CD14-positive monocyte (primary cell): ENCODE measurements around the gene BECN2. TPM values are rescaled to one million over a fixed set of nuclear protein-coding genes. Genes with fewer than 3 reads are reported as not detected.

Experiments
- DNase-seq, 3 donors: peaks; one replicate each; pipeline ENCODE4 v3.0.0-alpha.2; 2011 to 2022
- H2AFZ ChIP-seq: 2 replicates; pipeline ENCODE4 v1.6.0; 2012; ENCODE audit warnings: mild to moderate bottlenecking, low read depth, low read length, inconsistent platforms; ENCODE audit not compliant: insufficient read depth, poor library complexity, severe bottlenecking
- H3K27ac ChIP-seq, 2 donors: 1 replicate in 1 of 2; 2 replicates in 1 of 2; pipeline ENCODE4 v1.5.1; 2012 to 2013; ENCODE audit warnings: low read length in 2 of 2, control low read depth in 1 of 2, inconsistent platforms in 1 of 2, low read depth in 1 of 2, mild to moderate bottlenecking in 1 of 2
- H3K27me3 ChIP-seq, 2 donors: one replicate each; pipeline versions ENCODE4 v1.6.0 to v1.6.1; 2011 to 2013; ENCODE audit warnings: low read length in 2 of 2; ENCODE audit not compliant: control insufficient read depth in 2 of 2, insufficient read depth in 2 of 2
- H3K36me3 ChIP-seq, 2 donors: replicated peaks in 1 of 2; 1 replicate in 1 of 2; 2 replicates in 1 of 2; pipeline versions ENCODE4 v1.5.1 to v1.6.1; 2012 to 2013; ENCODE audit warnings: low read length in 2 of 2, control low read depth in 1 of 2, inconsistent platforms in 1 of 2, mild to moderate bottlenecking in 1 of 2; ENCODE audit not compliant: insufficient read depth in 2 of 2, control insufficient read depth in 1 of 2
- H3K4me1 ChIP-seq, 2 donors: 1 replicate in 1 of 2; 2 replicates in 1 of 2; pipeline versions ENCODE4 v1.5.1 to v1.6.1; 2012 to 2013; ENCODE audit warnings: low read length in 2 of 2, control low read depth in 1 of 2, inconsistent platforms in 1 of 2, mild to moderate bottlenecking in 1 of 2, moderate library complexity in 1 of 2; ENCODE audit not compliant: insufficient read depth in 2 of 2, control insufficient read depth in 1 of 2
- H3K4me2 ChIP-seq: replicated peaks from 2 replicates; pipeline ENCODE3; 2012; ENCODE audit warnings: low read length, moderate library complexity, mild to moderate bottlenecking; ENCODE audit not compliant: poor library complexity, severe bottlenecking; ENCODE audit errors: extremely low read depth
- H3K4me3 ChIP-seq, 3 experiments: fragments of 200-600 bp in 1 of 3; sonication (generic) in 1 of 3; replicated peaks in 1 of 3; 1 replicate in 2 of 3; 2 replicates in 1 of 3; pipeline ENCODE4 v1.5.1; 2011 to 2013; ENCODE audit warnings: low read length in 3 of 3, mild to moderate bottlenecking in 3 of 3, control low read depth in 2 of 3, low read depth in 2 of 3, inconsistent platforms in 1 of 3, moderate library complexity in 1 of 3
- H3K79me2 ChIP-seq: 2 replicates; pipeline ENCODE4 v1.6.0; 2012; ENCODE audit warnings: mild to moderate bottlenecking, control low read depth, inconsistent platforms, low read length, moderate library complexity; ENCODE audit not compliant: insufficient read depth
- H3K9ac ChIP-seq: 2 replicates; pipeline ENCODE4 v1.6.0; 2017; ENCODE audit warnings: low read length, mild to moderate bottlenecking; ENCODE audit not compliant: insufficient read depth, poor library complexity, severe bottlenecking
- H3K9me3 ChIP-seq, 2 donors: replicated peaks in 1 of 2; 1 replicate in 1 of 2; 2 replicates in 1 of 2; pipeline versions ENCODE4 v1.5.1 to v1.6.1; 2012 to 2013; ENCODE audit warnings: low read length in 2 of 2, control low read depth in 1 of 2; ENCODE audit not compliant: control insufficient read depth in 1 of 2, insufficient read depth in 1 of 2
- H4K20me1 ChIP-seq: 2 replicates; pipeline ENCODE4 v1.6.0; 2012; ENCODE audit warnings: mild to moderate bottlenecking, low read length, control low read depth, moderate library complexity; ENCODE audit not compliant: insufficient read depth
- H3K27ac Mint-ChIP-seq, 7 donors: one replicate each; pipeline ENCODE4 v1.8.0; 2020; ENCODE audit warnings: mild to moderate bottlenecking in 7 of 7, mixed read lengths in 7 of 7, moderate library complexity in 6 of 7, inconsistent platforms in 2 of 7
- H3K27me3 Mint-ChIP-seq, 3 donors: one replicate each; pipeline ENCODE4 v1.8.0; 2021 to 2022; ENCODE audit warnings: low read depth in 3 of 3, mild to moderate bottlenecking in 3 of 3, mixed read lengths in 3 of 3, moderate library complexity in 3 of 3, inconsistent platforms in 1 of 3
- H3K36me3 Mint-ChIP-seq, 2 donors: one replicate each; pipeline ENCODE4 v1.8.0; 2020; ENCODE audit warnings: mixed read lengths in 2 of 2, inconsistent platforms in 1 of 2, mild to moderate bottlenecking in 1 of 2
- H3K4me1 Mint-ChIP-seq: one replicate; pipeline ENCODE4 v1.8.0; 2020; ENCODE audit warnings: mild to moderate bottlenecking, mixed read lengths
- H3K4me3 Mint-ChIP-seq, 2 donors: one replicate each; pipeline ENCODE4 v1.8.0; 2020; ENCODE audit warnings: mild to moderate bottlenecking in 2 of 2, mixed read lengths in 2 of 2, moderate library complexity in 1 of 2
- H3K9me3 Mint-ChIP-seq, 7 donors: one replicate each; pipeline ENCODE4 v1.8.0; 2020 to 2022; ENCODE audit warnings: mixed read lengths in 7 of 7, mild to moderate bottlenecking in 6 of 7, moderate library complexity in 6 of 7, inconsistent platforms in 2 of 7
- CTCF ChIP-seq: fragments of 200-600 bp; IDR thresholded peaks from one replicate; pipeline ENCODE4 v1.8.0; 2022; ENCODE audit warnings: antibody characterized with exemption, mild to moderate bottlenecking
- WGBS: methylation state at CpG from one replicate; pipeline ENCODE4 v1.1.5; 2013; ENCODE audit warnings: missing lambda C conversion rate; ENCODE audit not compliant: insufficient coverage; 5-methylcytosine and 5-hydroxymethylcytosine counted together
- intact Hi-C, 2 donors: fragments of 100-400 bp; cut with micrococcal nuclease; formaldehyde crosslinking; loops; one replicate each; pipeline versions ENCODE4 v1.15.0 to v1.15.1; 2023
- polyA plus RNA-seq, 3 donors: library from polyadenylated mRNA; depleted of rRNA in 1 of 3; unstranded in 2 of 3; stranded (reverse) in 1 of 3; fragments of 300-500 nt in 2 of 3; fragments of >200 nt in 1 of 3; fragmentation: Illumina TruSeq in 2 of 3; gene quantifications; 1 replicate in 2 of 3; 2 replicates in 1 of 3; pipeline ENCODE4 v1.2.3, GENCODE V29; 2012 to 2021

BECN2 gene
- polyA plus RNA-seq, 3 donors: not detected

DNA sequence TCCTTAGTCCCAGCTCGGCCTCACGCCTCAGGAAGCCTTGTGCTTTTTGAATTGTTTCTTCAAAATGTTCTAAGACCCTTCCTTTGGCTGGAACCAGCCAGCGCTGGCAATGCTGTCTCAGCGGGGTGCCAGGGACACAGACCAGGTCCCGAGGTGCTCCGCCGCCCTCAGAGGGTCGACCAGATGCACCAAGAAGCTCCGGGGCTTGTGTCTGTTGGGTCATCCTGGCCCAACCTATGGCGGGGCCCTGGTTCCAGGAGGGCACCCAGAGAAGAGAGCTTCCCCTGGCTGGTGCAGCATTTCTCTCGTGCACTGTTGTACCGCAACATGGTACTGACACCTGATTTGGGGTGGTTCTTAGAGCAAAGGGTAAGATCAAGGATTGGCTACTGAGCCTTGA, 40.1 kb upstream of the BECN2 start:
- H4K20me1 ChIP-seq: no peaks in the 10 kb centered on the region
- H3K27me3 ChIP-seq: no peaks in the 10 kb centered on the region
- no peak overlapping the region for H3K4me2 ChIP-seq
- no peak for DNase-seq
- Mint-ChIP-seq H3K4me1 (peaks cover 3% of the 10 kb centered on the region), H3K27me3 (peaks cover 0 to 7% (median 0%) of the 10 kb centered on the region in 3 donors), H3K9me3 (peaks cover 0 to 5% (median 2%) of the 10 kb centered on the region in 7 donors), H3K36me3 (no peaks in the 10 kb centered on the region), H3K4me3 (no peak overlapping the region), H3K27ac (no peak overlapping the region)
- no peaks in the 10 kb centered on the region for H3K9me3 ChIP-seq
- no peak overlapping the region for H3K9ac ChIP-seq
- no peak overlapping the region for H2AFZ ChIP-seq
- no peak overlapping the region for H3K27ac ChIP-seq
- H3K79me2 ChIP-seq: no peaks in the 10 kb centered on the region
- H3K4me3 ChIP-seq: no peak overlapping the region
- no peaks in the 10 kb centered on the region for H3K36me3 ChIP-seq
- no peaks in the 10 kb centered on the region for H3K4me1 ChIP-seq
- TF ChIP-seq CTCF: no peak
- intact Hi-C loops: no loop called here
- 95% methylated on average over 11 of the region's 12 CpGs for WGBS

GRCh38 chr1:241918879-241919278, 38.7 kb upstream of the BECN2 start:
- Histone ChIP-seq H3K9ac (no peak overlapping the region), H3K79me2 (no peaks in the 10 kb centered on the region), H3K27me3 (no peaks in the 10 kb centered on the region), H3K27ac (no peak overlapping the region), H3K4me1 (no peaks in the 10 kb centered on the region), H4K20me1 (no peaks in the 10 kb centered on the region), H2AFZ (no peak overlapping the region), H3K9me3 (no peaks in the 10 kb centered on the region), H3K36me3 (no peaks in the 10 kb centered on the region), H3K4me3 (no peak overlapping the region), H3K4me2 (no peak overlapping the region)
- H3K9me3 Mint-ChIP-seq: peaks cover 0 to 5% (median 2%) of the 10 kb centered on the region in 7 donors
- intact Hi-C loops: no loop called here
- WGBS: 74% methylated on average over 3 of the region's 5 CpGs
- H3K4me1 Mint-ChIP-seq: peaks cover 3% of the 10 kb centered on the region
- no peaks in the 10 kb centered on the region for H3K36me3 Mint-ChIP-seq
- H3K27me3 Mint-ChIP-seq: peaks cover 0 to 7% (median 0%) of the 10 kb centered on the region in 3 donors
- peak in 1 of 3 donors; percentile 41 for DNase-seq
- H3K27ac Mint-ChIP-seq: peak overlapping the region in 3 of 7 donors; percentile 68 to 70 (median 70)
- TF ChIP-seq CTCF: no peak
- no peak overlapping the region for H3K4me3 Mint-ChIP-seq
